Measurements from ENCODE around the gene PTTG1IP. TPM values are rescaled to one million over a fixed set of nuclear protein-coding genes. Genes with fewer than 3 reads are reported as not detected.

PTTG1IP gene
- total RNA-seq, 3 donors from 2014 or later (not counting 1 experiment from before 2014, with no cell fraction given) = 96.8 to 144 (median 126) TPM

DNA sequence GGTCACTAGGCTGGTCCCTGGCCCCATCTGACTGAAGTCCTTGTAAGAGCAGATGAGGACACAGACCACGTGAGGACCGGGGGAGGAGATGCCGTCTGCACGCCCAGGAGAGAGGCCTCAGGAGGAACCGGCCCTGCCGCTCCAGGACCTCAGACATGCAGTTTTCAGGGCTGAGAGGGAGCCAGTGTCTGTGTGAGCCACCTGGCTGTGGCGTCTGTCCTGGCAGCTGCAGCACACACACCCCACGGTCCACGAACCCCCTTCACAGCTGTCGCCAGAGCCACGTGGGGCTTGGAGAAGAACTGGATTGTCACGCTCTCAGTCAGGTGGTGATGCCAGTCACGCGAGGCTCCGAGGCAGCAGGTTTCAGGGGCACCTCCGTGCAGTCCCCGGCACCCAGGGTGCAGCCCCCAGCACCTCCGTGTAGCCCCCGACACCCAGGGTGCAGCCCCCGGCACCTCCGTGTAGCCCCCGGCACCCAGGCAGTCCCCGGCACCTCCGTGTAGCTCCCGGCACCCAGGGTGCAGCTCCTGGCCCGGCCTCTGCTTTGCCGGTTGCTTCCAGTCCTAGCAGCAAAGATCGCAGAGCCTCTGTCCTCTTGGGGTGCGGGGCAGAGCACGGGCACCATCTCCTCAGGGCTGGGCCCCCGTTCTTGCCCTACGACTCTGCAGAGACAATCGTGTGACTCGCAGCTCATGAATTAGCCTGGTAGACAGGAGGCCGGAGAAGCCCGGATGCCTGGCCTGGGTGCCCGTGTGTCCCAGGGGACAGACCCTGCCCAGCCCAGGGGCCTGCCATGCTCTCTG lies 36.6 kb downstream of the PTTG1IP start:
- no peaks in the 10 kb centered on the region for H3K4me1 Mint-ChIP-seq
- H3K9me3 ChIP-seq (ENCODE audit: control insufficient read depth, insufficient read depth, low read length) = no peaks in the 10 kb centered on the region

DNA sequence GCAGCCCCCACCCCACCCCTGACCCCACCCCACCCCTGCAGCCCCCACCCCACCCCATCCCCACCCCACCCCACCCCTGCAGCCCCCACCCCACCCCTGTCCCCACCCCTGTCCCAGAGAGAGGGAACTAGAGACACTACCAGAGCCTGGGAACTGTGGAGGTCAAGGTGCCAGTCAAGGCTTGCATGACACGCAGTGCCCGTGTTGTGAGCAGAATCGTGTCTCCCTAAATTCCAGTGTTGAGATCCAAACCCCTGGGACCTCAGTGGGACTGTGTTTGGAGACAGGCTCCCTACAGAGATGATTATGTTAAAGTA lies 37.2 kb downstream of the PTTG1IP start:
- TF ChIP-seq, protein P1, sequence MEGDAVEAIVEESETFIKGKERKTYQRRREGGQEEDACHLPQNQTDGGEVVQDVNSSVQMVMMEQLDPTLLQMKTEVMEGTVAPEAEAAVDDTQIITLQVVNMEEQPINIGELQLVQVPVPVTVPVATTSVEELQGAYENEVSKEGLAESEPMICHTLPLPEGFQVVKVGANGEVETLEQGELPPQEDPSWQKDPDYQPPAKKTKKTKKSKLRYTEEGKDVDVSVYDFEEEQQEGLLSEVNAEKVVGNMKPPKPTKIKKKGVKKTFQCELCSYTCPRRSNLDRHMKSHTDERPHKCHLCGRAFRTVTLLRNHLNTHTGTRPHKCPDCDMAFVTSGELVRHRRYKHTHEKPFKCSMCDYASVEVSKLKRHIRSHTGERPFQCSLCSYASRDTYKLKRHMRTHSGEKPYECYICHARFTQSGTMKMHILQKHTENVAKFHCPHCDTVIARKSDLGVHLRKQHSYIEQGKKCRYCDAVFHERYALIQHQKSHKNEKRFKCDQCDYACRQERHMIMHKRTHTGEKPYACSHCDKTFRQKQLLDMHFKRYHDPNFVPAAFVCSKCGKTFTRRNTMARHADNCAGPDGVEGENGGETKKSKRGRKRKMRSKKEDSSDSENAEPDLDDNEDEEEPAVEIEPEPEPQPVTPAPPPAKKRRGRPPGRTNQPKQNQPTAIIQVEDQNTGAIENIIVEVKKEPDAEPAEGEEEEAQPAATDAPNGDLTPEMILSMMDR (IDR thresholded peaks at IDR 0.05) = no peak
- intact Hi-C loops (cut with micrococcal nuclease) = no loop called here
- H3K4me1 Mint-ChIP-seq = peaks cover 0 to 1% of the 10 kb centered on the region in 2 donors

More for the DNA sequence above, 36.6 kb downstream of the PTTG1IP start:
- DNase-seq = no peak
- no peak overlapping the region for H3K27ac Mint-ChIP-seq
- H3K27ac ChIP-seq (ENCODE audit: low read length) = no peak overlapping the region
- TF ChIP-seq, protein P1 (IDR thresholded peaks at IDR 0.05) = no peak
- H3K4me3 ChIP-seq (ENCODE audit: low read length) = no peak overlapping the region
- no peaks in the 10 kb centered on the region for H3K36me3 ChIP-seq (ENCODE audit: control insufficient read depth, insufficient read depth, low read length)
- H3K9me3 Mint-ChIP-seq = no peaks in the 10 kb centered on the region
- no peaks in the 10 kb centered on the region for H3K4me1 ChIP-seq (ENCODE audit: control insufficient read depth, insufficient read depth, low read length)
- 89% methylated on average over 37 of the region's 37 CpGs for WGBS (ENCODE audit: insufficient coverage)
- peaks cover 0 to 3% of the 10 kb centered on the region in 2 donors for H3K27me3 Mint-ChIP-seq (ENCODE audit: low read depth in 2 of 2)
- H3K36me3 Mint-ChIP-seq = no peaks in the 10 kb centered on the region
- intact Hi-C loops (cut with micrococcal nuclease) = no loop called here
- no peaks in the 10 kb centered on the region for H3K27me3 ChIP-seq (ENCODE audit: control insufficient read depth, insufficient read depth, low read length)
- H3K4me3 Mint-ChIP-seq = no peak overlapping the region
- ATAC-seq = no peak

DNA sequence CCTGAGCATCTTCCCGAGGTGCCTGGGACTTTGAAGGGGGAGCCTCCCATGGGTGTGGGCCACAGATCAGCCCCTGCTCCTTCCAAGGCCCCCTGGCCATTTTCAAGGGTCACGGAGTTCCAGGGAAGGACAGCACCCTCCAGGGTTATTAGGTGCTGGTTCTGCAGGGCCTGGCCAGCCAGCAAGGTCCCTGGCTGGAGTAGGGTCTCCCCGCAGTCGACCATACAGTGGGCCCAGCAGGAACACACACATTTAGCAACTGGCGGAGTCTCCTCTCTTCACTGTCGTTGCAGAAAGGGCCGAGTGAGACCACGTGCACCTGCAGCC lies 37.9 kb downstream of the PTTG1IP start:
- peaks cover 0 to 8% of the 10 kb centered on the region in 2 donors for H3K4me1 Mint-ChIP-seq
- no peaks in the 10 kb centered on the region for H3K36me3 Mint-ChIP-seq
- H3K27me3 ChIP-seq (ENCODE audit: control insufficient read depth, insufficient read depth, low read length) = no peaks in the 10 kb centered on the region
- no peaks in the 10 kb centered on the region for H3K9me3 ChIP-seq (ENCODE audit: control insufficient read depth, insufficient read depth, low read length)
- H3K27ac ChIP-seq (ENCODE audit: low read length) = no peak overlapping the region
- TF ChIP-seq, protein P1 (IDR thresholded peaks at IDR 0.05) = no peak
- 88% methylated on average over 5 of the region's 8 CpGs for WGBS (ENCODE audit: insufficient coverage)
- no peaks in the 10 kb centered on the region for H3K36me3 ChIP-seq (ENCODE audit: control insufficient read depth, insufficient read depth, low read length)
- no peak for ATAC-seq
- no peak for DNase-seq
- no peak overlapping the region for H3K4me3 Mint-ChIP-seq
- intact Hi-C loops (cut with micrococcal nuclease) = no loop called here
- H3K4me3 ChIP-seq (ENCODE audit: low read length) = no peak overlapping the region
- no peaks in the 10 kb centered on the region for H3K4me1 ChIP-seq (ENCODE audit: control insufficient read depth, insufficient read depth, low read length)
- no peak overlapping the region for H3K27ac Mint-ChIP-seq
- H3K27me3 Mint-ChIP-seq (ENCODE audit: low read depth in 2 of 2) = peaks cover 0 to 3% of the 10 kb centered on the region in 2 donors
- H3K9me3 Mint-ChIP-seq = no peaks in the 10 kb centered on the region

More for the DNA sequence above, 37.2 kb downstream of the PTTG1IP start:
- 98% methylated on average over 3 of the region's 3 CpGs for WGBS (ENCODE audit: insufficient coverage)
- Mint-ChIP-seq H3K36me3 (no peaks in the 10 kb centered on the region), H3K27me3 (ENCODE audit: low read depth in 2 of 2) (peaks cover 0 to 3% of the 10 kb centered on the region in 2 donors), H3K4me3 (no peak overlapping the region), H3K27ac (no peak overlapping the region), H3K9me3 (no peaks in the 10 kb centered on the region)
- H3K36me3 ChIP-seq (ENCODE audit: control insufficient read depth, insufficient read depth, low read length) = no peaks in the 10 kb centered on the region
- no peaks in the 10 kb centered on the region for H3K4me1 ChIP-seq (ENCODE audit: control insufficient read depth, insufficient read depth, low read length)
- H3K4me3 ChIP-seq (ENCODE audit: low read length) = no peak overlapping the region
- no peaks in the 10 kb centered on the region for H3K9me3 ChIP-seq (ENCODE audit: control insufficient read depth, insufficient read depth, low read length)
- no peaks in the 10 kb centered on the region for H3K27me3 ChIP-seq (ENCODE audit: control insufficient read depth, insufficient read depth, low read length)
- no peak for ATAC-seq
- DNase-seq = no peak
- no peak overlapping the region for H3K27ac ChIP-seq (ENCODE audit: low read length)

Data from natural killer cell (primary cell).